Ishikawa (cell line): ENCODE results near the gene AMN1.

Source experiments
- CEBPB ChIP-seq: IDR thresholded peaks from 2 replicates; pipeline ENCODE4 v1.6.1; 2012
- CREB1 ChIP-seq: IDR thresholded peaks from 2 replicates; pipeline ENCODE4 v1.6.1; 2012; ENCODE audit warnings: low read depth
- EP300 ChIP-seq: IDR thresholded peaks from 2 replicates; pipeline ENCODE4 v1.6.1; 2012; ENCODE audit warnings: borderline replicate concordance
- FOXM1 ChIP-seq: IDR thresholded peaks from 2 replicates; pipeline ENCODE4 v1.6.1; 2012; ENCODE audit warnings: low read depth, borderline replicate concordance
- NFIC ChIP-seq: IDR thresholded peaks from 2 replicates; pipeline ENCODE4 v1.6.1; 2012
- RAD21 ChIP-seq: IDR thresholded peaks from 2 replicates; pipeline ENCODE4 v1.6.1; 2012; ENCODE audit warnings: low read depth
- TAF1 ChIP-seq: IDR thresholded peaks from 2 replicates; pipeline ENCODE4 v1.6.1; 2012; ENCODE audit warnings: low read depth, mild to moderate bottlenecking
- TCF12 ChIP-seq: IDR thresholded peaks from 2 replicates; pipeline ENCODE4 v1.6.1; 2012; ENCODE audit warnings: low read depth
- TEAD4 ChIP-seq: IDR thresholded peaks from 2 replicates; pipeline ENCODE4 v1.6.1; 2012
- YY1 ChIP-seq: IDR thresholded peaks from 2 replicates; pipeline ENCODE4 v1.6.1; 2012; ENCODE audit warnings: low read depth
- ZBTB7A ChIP-seq: IDR thresholded peaks from 2 replicates; pipeline ENCODE4 v1.6.1; 2012; ENCODE audit warnings: low read depth
- TF ChIP-seq, protein P1 (sequence below): IDR thresholded peaks from 2 replicates; pipeline ENCODE4 v1.6.1; 2012; ENCODE audit warnings: low read depth, mild to moderate bottlenecking
- TF ChIP-seq, protein P2 (sequence below): IDR thresholded peaks from 2 replicates; pipeline ENCODE4 v1.6.1; 2012
- TF ChIP-seq, protein P3 (sequence below): IDR thresholded peaks from 2 replicates; pipeline ENCODE4 v1.6.1; 2012

DNA sequence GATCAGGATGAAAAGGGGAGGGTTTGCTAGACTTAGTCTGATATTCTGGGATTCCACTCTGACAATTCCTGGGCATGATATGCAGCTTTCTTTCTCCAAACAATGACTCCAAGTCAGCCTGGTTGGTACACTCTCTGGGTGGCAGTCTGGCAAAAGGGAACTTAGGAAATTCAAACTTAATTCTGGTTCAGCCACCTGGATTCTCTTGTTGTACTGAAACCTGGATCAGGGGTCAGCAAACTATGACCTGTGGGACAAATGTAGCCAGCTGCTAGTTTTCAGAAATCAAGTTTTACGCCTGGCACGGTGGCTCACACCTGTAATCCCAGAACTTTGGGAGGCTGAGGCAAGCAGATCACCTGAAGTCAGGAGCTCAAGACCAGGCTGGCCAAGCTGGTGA is 6.2 kb downstream of the AMN1 start:
- TF ChIP-seq TEAD4 (no peak), TAF1 (no peak), EP300 (no peak), FOXM1 (no peak), ZBTB7A (no peak), NFIC (no peak), CREB1 (no peak), TCF12 (no peak), RAD21 (no peak), YY1 (no peak), CEBPB (no peak)
- TF ChIP-seq, protein P1, sequence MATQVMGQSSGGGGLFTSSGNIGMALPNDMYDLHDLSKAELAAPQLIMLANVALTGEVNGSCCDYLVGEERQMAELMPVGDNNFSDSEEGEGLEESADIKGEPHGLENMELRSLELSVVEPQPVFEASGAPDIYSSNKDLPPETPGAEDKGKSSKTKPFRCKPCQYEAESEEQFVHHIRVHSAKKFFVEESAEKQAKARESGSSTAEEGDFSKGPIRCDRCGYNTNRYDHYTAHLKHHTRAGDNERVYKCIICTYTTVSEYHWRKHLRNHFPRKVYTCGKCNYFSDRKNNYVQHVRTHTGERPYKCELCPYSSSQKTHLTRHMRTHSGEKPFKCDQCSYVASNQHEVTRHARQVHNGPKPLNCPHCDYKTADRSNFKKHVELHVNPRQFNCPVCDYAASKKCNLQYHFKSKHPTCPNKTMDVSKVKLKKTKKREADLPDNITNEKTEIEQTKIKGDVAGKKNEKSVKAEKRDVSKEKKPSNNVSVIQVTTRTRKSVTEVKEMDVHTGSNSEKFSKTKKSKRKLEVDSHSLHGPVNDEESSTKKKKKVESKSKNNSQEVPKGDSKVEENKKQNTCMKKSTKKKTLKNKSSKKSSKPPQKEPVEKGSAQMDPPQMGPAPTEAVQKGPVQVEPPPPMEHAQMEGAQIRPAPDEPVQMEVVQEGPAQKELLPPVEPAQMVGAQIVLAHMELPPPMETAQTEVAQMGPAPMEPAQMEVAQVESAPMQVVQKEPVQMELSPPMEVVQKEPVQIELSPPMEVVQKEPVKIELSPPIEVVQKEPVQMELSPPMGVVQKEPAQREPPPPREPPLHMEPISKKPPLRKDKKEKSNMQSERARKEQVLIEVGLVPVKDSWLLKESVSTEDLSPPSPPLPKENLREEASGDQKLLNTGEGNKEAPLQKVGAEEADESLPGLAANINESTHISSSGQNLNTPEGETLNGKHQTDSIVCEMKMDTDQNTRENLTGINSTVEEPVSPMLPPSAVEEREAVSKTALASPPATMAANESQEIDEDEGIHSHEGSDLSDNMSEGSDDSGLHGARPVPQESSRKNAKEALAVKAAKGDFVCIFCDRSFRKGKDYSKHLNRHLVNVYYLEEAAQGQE, result no peak
- TF ChIP-seq, protein P2, sequence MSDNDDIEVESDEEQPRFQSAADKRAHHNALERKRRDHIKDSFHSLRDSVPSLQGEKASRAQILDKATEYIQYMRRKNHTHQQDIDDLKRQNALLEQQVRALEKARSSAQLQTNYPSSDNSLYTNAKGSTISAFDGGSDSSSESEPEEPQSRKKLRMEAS, result no peak
- TF ChIP-seq, protein P3, sequence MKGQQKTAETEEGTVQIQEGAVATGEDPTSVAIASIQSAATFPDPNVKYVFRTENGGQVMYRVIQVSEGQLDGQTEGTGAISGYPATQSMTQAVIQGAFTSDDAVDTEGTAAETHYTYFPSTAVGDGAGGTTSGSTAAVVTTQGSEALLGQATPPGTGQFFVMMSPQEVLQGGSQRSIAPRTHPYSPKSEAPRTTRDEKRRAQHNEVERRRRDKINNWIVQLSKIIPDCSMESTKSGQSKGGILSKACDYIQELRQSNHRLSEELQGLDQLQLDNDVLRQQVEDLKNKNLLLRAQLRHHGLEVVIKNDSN, result no peak
